ENCODE results near the gene SCN5A.

- TF ChIP-seq, protein P1, sequence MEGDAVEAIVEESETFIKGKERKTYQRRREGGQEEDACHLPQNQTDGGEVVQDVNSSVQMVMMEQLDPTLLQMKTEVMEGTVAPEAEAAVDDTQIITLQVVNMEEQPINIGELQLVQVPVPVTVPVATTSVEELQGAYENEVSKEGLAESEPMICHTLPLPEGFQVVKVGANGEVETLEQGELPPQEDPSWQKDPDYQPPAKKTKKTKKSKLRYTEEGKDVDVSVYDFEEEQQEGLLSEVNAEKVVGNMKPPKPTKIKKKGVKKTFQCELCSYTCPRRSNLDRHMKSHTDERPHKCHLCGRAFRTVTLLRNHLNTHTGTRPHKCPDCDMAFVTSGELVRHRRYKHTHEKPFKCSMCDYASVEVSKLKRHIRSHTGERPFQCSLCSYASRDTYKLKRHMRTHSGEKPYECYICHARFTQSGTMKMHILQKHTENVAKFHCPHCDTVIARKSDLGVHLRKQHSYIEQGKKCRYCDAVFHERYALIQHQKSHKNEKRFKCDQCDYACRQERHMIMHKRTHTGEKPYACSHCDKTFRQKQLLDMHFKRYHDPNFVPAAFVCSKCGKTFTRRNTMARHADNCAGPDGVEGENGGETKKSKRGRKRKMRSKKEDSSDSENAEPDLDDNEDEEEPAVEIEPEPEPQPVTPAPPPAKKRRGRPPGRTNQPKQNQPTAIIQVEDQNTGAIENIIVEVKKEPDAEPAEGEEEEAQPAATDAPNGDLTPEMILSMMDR (IDR thresholded peaks at IDR 0.05 in 8 of 11, conservative IDR thresholded peaks at IDR 0.05 in 3 of 11) = no peak
- TF ChIP-seq POLR2A (IDR thresholded peaks at IDR 0.05) = no peak
These were observed 5.3 kb downstream of the SCN5A start for GRCh38 chr3:38644016-38644661.
